Esophagus muscularis mucosa (tissue), 4 donors: Measurements from ENCODE around the gene OSBPL2.

ENCODE experiments used
- CTCF ChIP-seq, 3 experiments: fragments of 200-600 bp in 2 of 3; fragments of 450-650 bp in 1 of 3; sonication (generic) in 2 of 3; IDR thresholded peaks; one replicate each; pipeline ENCODE4 v1.5.1; 2017 to 2019; ENCODE audit warnings: antibody characterized with exemption in 3 of 3, mild to moderate bottlenecking in 2 of 3, moderate library complexity in 1 of 3
- EP300 ChIP-seq: sonication (generic); formaldehyde crosslinking; IDR thresholded peaks from one replicate; pipeline ENCODE4 v1.6.1; 2017; ENCODE audit warnings: antibody characterized with exemption
- POLR2A ChIP-seq: fragments of 450-650 bp; IDR thresholded peaks from one replicate; pipeline ENCODE4 v1.6.1; 2017; ENCODE audit warnings: antibody characterized with exemption, moderate library complexity, mild to moderate bottlenecking, low read depth
- POLR2AphosphoS5 ChIP-seq, 2 donors: sonication (generic); formaldehyde crosslinking; IDR thresholded peaks; one replicate each; pipeline ENCODE4 v1.6.1; 2017; ENCODE audit warnings: antibody characterized with exemption in 2 of 2

GRCh38 chr20:62216636-62217566 is 21.4 kb upstream of the OSBPL2 start:
- TF ChIP-seq CTCF (IDR thresholded peaks at IDR 0.05) (no peak), POLR2A (no peak), POLR2AphosphoS5 (IDR thresholded peaks at IDR 0.05) (no peak), EP300 (no peak)
